GM23338 (cell line): ENCODE measurements around the gene AP1M2. TPM values are rescaled to one million over a fixed set of nuclear protein-coding genes. Genes with fewer than 3 reads are reported as not detected.

Source experiments
- ATAC-seq: fragments of 200-7000 bp; cut with Tn5 transposase; 3 replicates; pipeline ENCODE4 v1.9.1; 2020
- DNase-seq: peaks from one replicate; pipeline ENCODE4 v3.0.0-alpha.2; 2015; ENCODE audit warnings: low spot score
- H2AFZ ChIP-seq: fragments of 200-600 bp; sonication (generic); 2 replicates; pipeline ENCODE4 v1.8.0; 2016; ENCODE audit warnings: antibody characterized with exemption, mild to moderate bottlenecking, moderate library complexity
- H3F3A ChIP-seq: fragments of 200-600 bp; sonication (generic); replicated peaks from 2 replicates; pipeline ENCODE4 v1.8.0; 2017; ENCODE audit warnings: antibody characterized with exemption, mixed run types, low read depth
- H3K27ac ChIP-seq: fragments of 200-600 bp; sonication (generic); 2 replicates; pipeline ENCODE4 v1.6.1; 2016; ENCODE audit warnings: low read depth
- H3K27me3 ChIP-seq: fragments of 200-600 bp; sonication (generic); 2 replicates; pipeline ENCODE4 v1.8.0; 2016; ENCODE audit warnings: mild to moderate bottlenecking, mixed run types, moderate library complexity; ENCODE audit not compliant: insufficient read depth
- H3K36me3 ChIP-seq: fragments of 200-600 bp; sonication (generic); 2 replicates; pipeline ENCODE4 v1.8.0; 2016; ENCODE audit warnings: mild to moderate bottlenecking; ENCODE audit not compliant: insufficient read depth
- H3K4me1 ChIP-seq: fragments of 200-600 bp; sonication (generic); 2 replicates; pipeline ENCODE4 v1.8.0; 2016; ENCODE audit warnings: mild to moderate bottlenecking, moderate library complexity; ENCODE audit not compliant: insufficient read depth
- H3K4me2 ChIP-seq: fragments of 200-600 bp; sonication (generic); 2 replicates; pipeline ENCODE4 v1.7.1; 2017; ENCODE audit warnings: mixed run types
- H3K4me3 ChIP-seq: fragments of 200-600 bp; sonication (generic); 2 replicates; pipeline ENCODE4 v1.6.1; 2016; ENCODE audit warnings: mixed run types
- H3K79me2 ChIP-seq: fragments of 200-600 bp; sonication (generic); replicated peaks from 2 replicates; pipeline ENCODE4 v1.8.0; 2017; ENCODE audit warnings: mild to moderate bottlenecking; ENCODE audit not compliant: insufficient read depth
- H3K9me2 ChIP-seq: fragments of 200-600 bp; sonication (generic); 2 replicates; pipeline ENCODE4 v1.8.0; 2017; ENCODE audit not compliant: insufficient read depth
- H4K20me1 ChIP-seq: fragments of 200-600 bp; sonication (generic); replicated peaks from 2 replicates; pipeline ENCODE4 v1.8.0; 2017; ENCODE audit warnings: mild to moderate bottlenecking; ENCODE audit not compliant: insufficient read depth
- H3K27ac Mint-ChIP-seq: 2 replicates; pipeline ENCODE4 v1.8.0; 2020; ENCODE audit warnings: inconsistent platforms, mild to moderate bottlenecking, moderate library complexity, mixed read lengths
- H3K27me3 Mint-ChIP-seq: 3 replicates; pipeline ENCODE4 v1.8.0; 2022; ENCODE audit warnings: low read depth, mild to moderate bottlenecking, moderate library complexity, mixed read lengths, inconsistent platforms; ENCODE audit not compliant: insufficient read depth, poor library complexity
- H3K36me3 Mint-ChIP-seq: 3 replicates; pipeline ENCODE4 v1.8.0; 2021; ENCODE audit warnings: low read depth, mild to moderate bottlenecking, inconsistent platforms, moderate library complexity, mixed read lengths
- H3K4me1 Mint-ChIP-seq: 3 replicates; pipeline ENCODE4 v1.8.0; 2020; ENCODE audit warnings: mild to moderate bottlenecking, inconsistent platforms, mixed read lengths
- H3K4me3 Mint-ChIP-seq: 3 replicates; pipeline ENCODE4 v1.8.0; 2021; ENCODE audit warnings: moderate library complexity, mild to moderate bottlenecking, inconsistent platforms, mixed read lengths
- H3K9me3 Mint-ChIP-seq: 3 replicates; pipeline ENCODE4 v1.8.0; 2020; ENCODE audit warnings: moderate library complexity, mild to moderate bottlenecking, inconsistent platforms, mixed read lengths
- CTCF ChIP-seq, 2 experiments: fragments of 200-600 bp in 1 of 2; sonication (generic) in 1 of 2; conservative IDR thresholded peaks; 2 replicates each; pipeline versions ENCODE4 v1.5.1 to v1.6.1; 2016 to 2017; ENCODE audit warnings: antibody characterized with exemption in 2 of 2, low read depth in 2 of 2, mild to moderate bottlenecking in 2 of 2, moderate library complexity in 1 of 2
- ETS1 ChIP-seq: IDR thresholded peaks from 2 replicates; pipeline ENCODE4 v1.6.1; 2016; ENCODE audit warnings: antibody characterized with exemption
- EZH2 ChIP-seq: fragments of 200-600 bp; sonication (generic); IDR thresholded peaks from one replicate; pipeline ENCODE4 v1.8.0; 2017; ENCODE audit warnings: antibody characterized with exemption, mild to moderate bottlenecking, low read depth; ENCODE audit not compliant: unreplicated experiment
- EZH2phosphoT487 ChIP-seq: fragments of 200-600 bp; sonication (generic); IDR thresholded peaks from one replicate; pipeline ENCODE4 v1.8.1; 2018; ENCODE audit warnings: antibody characterized with exemption; ENCODE audit not compliant: unreplicated experiment
- JUNB ChIP-seq: IDR thresholded peaks from one replicate; pipeline ENCODE4 v1.6.1; 2016; ENCODE audit warnings: antibody characterized with exemption; ENCODE audit not compliant: unreplicated experiment
- NANOG ChIP-seq: IDR thresholded peaks from 2 replicates; pipeline ENCODE4 v1.6.1; 2016; ENCODE audit warnings: antibody characterized with exemption, borderline replicate concordance
- POLR2AphosphoS5 ChIP-seq: IDR thresholded peaks from 2 replicates; pipeline ENCODE4 v1.6.1; 2016; ENCODE audit warnings: antibody characterized with exemption, low read depth
- REST ChIP-seq: IDR thresholded peaks from one replicate; pipeline ENCODE4 v1.6.1; 2018; ENCODE audit warnings: antibody characterized with exemption; ENCODE audit not compliant: unreplicated experiment
- STAT1 ChIP-seq: IDR thresholded peaks from one replicate; pipeline ENCODE4 v1.6.1; 2016; ENCODE audit warnings: antibody characterized with exemption; ENCODE audit not compliant: unreplicated experiment
- ZNF114 ChIP-seq: fragments of 250-450 bp; sonication (Bioruptor Pico); IDR thresholded peaks from 2 replicates; pipeline ENCODE4 v1.5.0; 2020; ENCODE audit warnings: mild to moderate bottlenecking, moderate library complexity
- ZNF331 ChIP-seq: fragments of 250-450 bp; sonication (Bioruptor Pico); IDR thresholded peaks from 2 replicates; pipeline ENCODE4 v1.5.0; 2020; ENCODE audit warnings: low read depth, mild to moderate bottlenecking, moderate library complexity
- polyA plus RNA-seq: library from polyadenylated mRNA; unstranded; fragments of >200 nt; fragmentation: Nextera tagmentation; extraction: Ambion mirVana; gene quantifications from 2 replicates; pipeline ENCODE4 v1.2.1, GENCODE V29; 2016
- total RNA-seq: library from RNA; depleted of rRNA; stranded (reverse); fragments of >200 nt; shearing (Covaris generic); gene quantifications from 2 replicates; pipeline ENCODE4 v1.2.3, GENCODE V29; 2014

AP1M2 gene
- total and polyA plus RNA-seq, 2 experiments from 2014 or later, result 128 to 165 TPM

GRCh38 chr19:10618846-10619245, 31.7 kb upstream of the AP1M2 start (continued):
- TF ChIP-seq REST, result no peak

GRCh38 chr19:10617409-10618121, 30.5 kb upstream of the AP1M2 start:
- no peaks in the 10 kb centered on the region; the same call in 2 of the 3 replicates for H3K9me3 Mint-ChIP-seq
- peaks cover 3% of the 10 kb centered on the region; the same call in 2 of the 3 replicates for H3K36me3 Mint-ChIP-seq
- H3K27me3 Mint-ChIP-seq, result peaks cover 2% of the 10 kb centered on the region
- Histone ChIP-seq H3K27ac (no peak overlapping the region), H3K4me1 (no peaks in the 10 kb centered on the region), H3K9me2 (no peaks in the 10 kb centered on the region), H3K4me3 (no peak overlapping the region), H4K20me1 (peaks cover 5% of the 10 kb centered on the region; the same call in 1 of the 2 replicates), H2AFZ (no peak overlapping the region), H3K36me3 (no peaks in the 10 kb centered on the region), H3K4me2 (no peak overlapping the region), H3F3A (no peaks in the 10 kb centered on the region), H3K79me2 (peaks cover 5% of the 10 kb centered on the region; the same call in 1 of the 2 replicates), H3K27me3 (no peaks in the 10 kb centered on the region)
- no peak for TF ChIP-seq POLR2AphosphoS5
- no peak for TF ChIP-seq STAT1
- TF ChIP-seq REST, result no peak
- no peak for TF ChIP-seq NANOG
- TF ChIP-seq JUNB, result no peak
- no peak for TF ChIP-seq CTCF (conservative IDR thresholded peaks at IDR 0.05; ENCODE audit: low read depth in 2 of 2)
- no peak for TF ChIP-seq ZNF114 (CRISPR knock-in tag)
- no peak for TF ChIP-seq ZNF331 (CRISPR knock-in tag)
- TF ChIP-seq EZH2, result no peak
- TF ChIP-seq ETS1, result no peak
- TF ChIP-seq EZH2phosphoT487, result no peak
- DNase-seq, result no peak
- no peaks in the 10 kb centered on the region; the same call in 2 of the 3 replicates for H3K4me1 Mint-ChIP-seq
- no peak overlapping the region for H3K4me3 Mint-ChIP-seq
- ATAC-seq, result no peak
- no peak overlapping the region for H3K27ac Mint-ChIP-seq
